ENCODE results near the gene SASH3. TPM values are rescaled to one million over a fixed set of nuclear protein-coding genes. Genes with fewer than 3 reads are reported as not detected.

Gene SASH3
- polyA plus RNA-seq, 1 experiment: not detected

DNA sequence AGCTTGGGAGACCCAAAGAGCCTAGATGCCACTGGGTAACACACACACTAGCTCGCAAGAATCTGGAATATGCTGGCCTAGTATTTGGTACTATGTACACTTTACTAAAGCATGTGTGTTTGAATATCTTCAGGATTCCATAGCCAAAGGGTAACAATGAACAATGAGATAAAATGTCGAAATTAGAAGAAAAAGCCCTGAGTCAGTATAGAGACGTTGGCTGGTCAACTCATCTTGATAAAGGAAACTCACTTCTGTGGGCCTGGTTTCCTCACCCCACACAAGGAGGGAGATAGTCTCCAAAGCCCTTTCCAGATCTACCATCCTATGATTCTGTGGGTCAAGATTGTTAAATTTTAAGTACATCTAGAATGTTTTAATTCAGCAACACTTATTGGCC, 57.1 kb downstream of the SASH3 start:
- TF ChIP-seq, protein P1, sequence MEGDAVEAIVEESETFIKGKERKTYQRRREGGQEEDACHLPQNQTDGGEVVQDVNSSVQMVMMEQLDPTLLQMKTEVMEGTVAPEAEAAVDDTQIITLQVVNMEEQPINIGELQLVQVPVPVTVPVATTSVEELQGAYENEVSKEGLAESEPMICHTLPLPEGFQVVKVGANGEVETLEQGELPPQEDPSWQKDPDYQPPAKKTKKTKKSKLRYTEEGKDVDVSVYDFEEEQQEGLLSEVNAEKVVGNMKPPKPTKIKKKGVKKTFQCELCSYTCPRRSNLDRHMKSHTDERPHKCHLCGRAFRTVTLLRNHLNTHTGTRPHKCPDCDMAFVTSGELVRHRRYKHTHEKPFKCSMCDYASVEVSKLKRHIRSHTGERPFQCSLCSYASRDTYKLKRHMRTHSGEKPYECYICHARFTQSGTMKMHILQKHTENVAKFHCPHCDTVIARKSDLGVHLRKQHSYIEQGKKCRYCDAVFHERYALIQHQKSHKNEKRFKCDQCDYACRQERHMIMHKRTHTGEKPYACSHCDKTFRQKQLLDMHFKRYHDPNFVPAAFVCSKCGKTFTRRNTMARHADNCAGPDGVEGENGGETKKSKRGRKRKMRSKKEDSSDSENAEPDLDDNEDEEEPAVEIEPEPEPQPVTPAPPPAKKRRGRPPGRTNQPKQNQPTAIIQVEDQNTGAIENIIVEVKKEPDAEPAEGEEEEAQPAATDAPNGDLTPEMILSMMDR (IDR thresholded peaks at IDR 0.05; ENCODE audit: insufficient read depth, low read depth, low read length): no peak
- DNase-seq (ENCODE audit: low read depth): no peak
- ChIA-PET CTCF (no interaction called here), POLR2A (no interaction called here)
- Histone ChIP-seq H3K4me3 (ENCODE audit: low read depth, low read length) (no peak overlapping the region), H3K36me3 (ENCODE audit: control insufficient read depth, insufficient read depth, low read length) (peaks cover 4% of the 10 kb centered on the region), H3K27me3 (ENCODE audit: control insufficient read depth, insufficient read depth, low read length) (no peaks in the 10 kb centered on the region)

DNA sequence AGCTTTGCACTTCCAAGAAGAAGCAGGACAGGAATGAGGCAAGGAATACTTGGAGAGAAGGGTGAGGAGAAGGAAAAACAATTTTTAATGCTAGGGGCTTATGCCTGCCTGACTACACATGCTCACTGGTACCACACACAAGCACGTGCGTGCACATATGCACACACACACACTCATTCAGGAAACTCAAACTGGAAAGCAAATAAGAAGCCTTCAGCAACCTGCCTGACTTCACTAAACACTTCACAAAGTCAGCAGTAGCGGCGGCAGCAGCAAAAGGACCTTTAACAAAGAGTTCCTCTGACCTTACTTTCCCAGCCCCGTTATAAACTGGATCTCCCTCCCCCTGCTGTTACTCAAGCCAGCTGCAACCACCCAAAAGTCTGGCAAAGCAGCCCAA, 60.6 kb downstream of the SASH3 start:
- POLR2A ChIA-PET: no interaction called here
- no peak overlapping the region for H3K4me3 ChIP-seq (ENCODE audit: low read depth, low read length)

DNA sequence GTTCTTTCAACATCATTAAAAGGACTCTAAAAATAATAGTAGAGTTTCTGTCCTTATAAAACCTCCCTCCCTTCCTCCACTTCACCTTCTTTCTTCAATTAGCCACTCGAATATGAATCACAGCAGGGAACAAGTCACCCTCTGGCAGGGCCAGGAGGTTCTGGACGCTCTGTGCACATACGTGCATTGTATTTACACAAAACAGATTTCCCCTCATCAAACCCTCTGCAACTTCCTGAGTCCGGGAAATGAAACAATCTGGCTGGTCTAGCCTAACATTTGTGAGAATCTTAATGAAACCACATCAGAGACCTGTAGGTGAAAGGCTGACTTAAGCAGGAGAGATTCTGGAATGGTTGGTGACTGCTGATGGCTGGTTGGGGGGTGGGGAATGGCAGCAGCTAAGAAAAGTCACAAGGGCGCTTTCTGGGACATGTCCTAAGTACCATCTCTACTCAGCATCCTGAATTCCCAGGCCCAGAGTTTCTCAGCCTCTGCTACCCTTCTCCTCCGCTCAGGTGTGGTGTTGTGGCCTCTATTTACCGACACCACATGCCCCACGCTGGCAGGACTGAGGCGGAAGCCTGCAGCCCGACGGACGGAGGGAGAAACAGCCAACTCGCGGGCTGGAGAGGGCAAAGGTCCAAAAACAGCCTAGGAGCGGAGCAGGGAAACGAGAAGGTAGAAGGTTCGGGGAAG, 62.9 kb downstream of the SASH3 start:
- DNase-seq (ENCODE audit: low read depth): peak; percentile 7
- Histone ChIP-seq H3K27me3 (ENCODE audit: control insufficient read depth, insufficient read depth, low read length) (no peaks in the 10 kb centered on the region), H3K4me3 (ENCODE audit: low read depth, low read length) (peak overlapping the region; percentile 61), H3K36me3 (ENCODE audit: control insufficient read depth, insufficient read depth, low read length) (peaks cover 1% of the 10 kb centered on the region)
- POLR2A ChIA-PET: no interaction called here
- TF ChIP-seq, protein P1 (IDR thresholded peaks at IDR 0.05; ENCODE audit: insufficient read depth, low read depth, low read length): no peak
- CTCF ChIA-PET: no interaction called here

More for the DNA sequence above, 60.6 kb downstream of the SASH3 start:
- H3K27me3 ChIP-seq (ENCODE audit: control insufficient read depth, insufficient read depth, low read length): no peaks in the 10 kb centered on the region
- TF ChIP-seq, protein P1 (IDR thresholded peaks at IDR 0.05; ENCODE audit: insufficient read depth, low read depth, low read length): no peak
- peaks cover 4% of the 10 kb centered on the region for H3K36me3 ChIP-seq (ENCODE audit: control insufficient read depth, insufficient read depth, low read length)
- no peak for DNase-seq (ENCODE audit: low read depth)
- CTCF ChIA-PET: no interaction called here

DNA sequence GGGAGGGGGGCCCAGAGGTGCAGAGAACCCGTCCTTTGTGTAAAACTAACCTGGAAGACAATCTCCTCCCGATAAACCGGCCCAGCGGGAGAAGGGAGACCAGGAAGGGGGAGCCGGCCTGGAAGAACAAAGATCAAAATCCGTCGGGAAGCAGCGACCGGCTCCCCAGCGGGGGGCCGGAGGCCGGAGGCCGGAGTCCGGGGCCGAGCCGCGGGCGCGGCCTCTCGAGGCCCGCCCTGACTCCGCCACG, 63.4 kb downstream of the SASH3 start:
- Histone ChIP-seq H3K27me3 (ENCODE audit: control insufficient read depth, insufficient read depth, low read length) (no peaks in the 10 kb centered on the region), H3K36me3 (ENCODE audit: control insufficient read depth, insufficient read depth, low read length) (no peaks in the 10 kb centered on the region), H3K4me3 (ENCODE audit: low read depth, low read length) (peak overlapping the region; percentile 61)
- TF ChIP-seq, protein P1 (IDR thresholded peaks at IDR 0.05; ENCODE audit: insufficient read depth, low read depth, low read length): no peak
- CTCF ChIA-PET: no interaction called here
- no peak for DNase-seq (ENCODE audit: low read depth)
- POLR2A ChIA-PET: no interaction called here

DNA sequence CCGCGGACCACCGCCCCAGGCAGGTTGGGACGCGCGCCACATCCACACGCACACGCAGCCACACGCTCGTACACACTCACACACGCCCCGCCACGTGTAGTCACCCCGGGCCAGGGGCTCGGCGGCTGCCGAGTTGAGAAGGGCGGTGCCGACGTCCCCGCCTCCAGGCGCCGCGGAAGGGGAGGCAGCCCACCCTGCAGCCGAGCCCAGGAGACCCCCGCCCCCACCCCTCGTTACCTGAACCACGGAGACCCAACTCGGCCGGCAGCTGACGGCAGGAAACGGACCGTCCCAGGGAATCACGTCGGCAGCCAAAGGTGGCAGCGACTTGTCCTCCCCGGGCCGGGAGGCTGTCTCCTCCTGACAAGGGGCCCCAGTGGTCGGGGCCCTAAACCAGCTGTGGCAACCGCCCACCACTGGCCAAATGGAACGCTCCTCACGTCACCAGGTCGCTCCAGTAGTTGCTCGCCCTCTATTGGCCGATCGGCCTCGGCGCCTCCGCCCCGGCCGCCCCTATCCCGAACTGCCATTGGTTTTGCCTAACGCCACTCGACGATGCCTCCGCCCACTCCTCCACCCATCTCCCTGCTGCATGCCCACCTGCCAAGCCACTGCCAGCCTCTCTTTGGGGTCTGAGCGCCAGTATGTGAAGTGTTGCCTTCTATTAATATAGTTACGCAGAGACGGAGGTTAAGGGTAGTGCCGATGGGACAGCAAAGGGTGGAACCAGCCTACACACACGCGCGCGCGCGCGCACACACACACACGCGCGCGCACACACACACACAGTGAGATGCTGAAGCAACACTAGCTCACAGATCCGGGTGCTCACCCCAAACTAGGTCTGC, 63.9 kb downstream of the SASH3 start, which contains the start of gene ZDHHC9:
Gene ZDHHC9 (minus strand): TSS at position 428 of the 848 bp plus-strand sequence. CDS start 1,941 bp downstream, outside the sequence.
- ChIA-PET POLR2A (no interaction called here), CTCF (interaction anchor here (0.6 to 0.7 kb wide), 2 partner anchors 13 to 77 kb away, joined by 3 to 4 read pairs; no protein-coding TSS in a partner anchor)
- TF ChIP-seq, protein P1 (IDR thresholded peaks at IDR 0.05; ENCODE audit: insufficient read depth, low read depth, low read length): no peak
- peak within 1 kb of the TSS; percentile 61 for H3K4me3 ChIP-seq (ENCODE audit: low read depth, low read length)
- no peaks in the 10 kb centered on the region for H3K27me3 ChIP-seq (ENCODE audit: control insufficient read depth, insufficient read depth, low read length)
- peak; percentile 35 for DNase-seq (ENCODE audit: low read depth)
- no peaks in the 10 kb centered on the region for H3K36me3 ChIP-seq (ENCODE audit: control insufficient read depth, insufficient read depth, low read length)

Measured in BJ (cell line).